ENCODE measurements around the gene TTI1. TPM values are rescaled to one million over a fixed set of nuclear protein-coding genes. Genes with fewer than 3 reads are reported as not detected.

The TTI1 gene
- total and polyA plus RNA-seq, 2 experiments from 2014 or later, result 15.1 TPM

- Histone ChIP-seq H3K9me3 (ENCODE audit: low read depth) (no peaks in the 10 kb centered on the region), H3K27me3 (no peaks in the 10 kb centered on the region), H4K20me1 (ENCODE audit: insufficient read depth, poor library complexity, severe bottlenecking) (peaks cover 7% of the 10 kb centered on the region), H3K27ac (no peak overlapping the region), H3K36me3 (replicated peaks; ENCODE audit: insufficient read depth, low read depth) (no peaks in the 10 kb centered on the region), H3K79me2 (peaks cover 95% of the 10 kb centered on the region), H3K4me3 (no peak overlapping the region), H3K4me2 (no peak overlapping the region), H2AFZ (no peak overlapping the region), H3K4me1 (ENCODE audit: insufficient read depth) (no peaks in the 10 kb centered on the region), H3K9me2 (replicated peaks; ENCODE audit: insufficient read depth) (no peaks in the 10 kb centered on the region)
- TF ChIP-seq EZH2 (IDR thresholded peaks at IDR 0.05; ENCODE audit: borderline replicate concordance) (no peak), EZH2phosphoT487 (IDR thresholded peaks at IDR 0.05; ENCODE audit: low read depth, severe bottlenecking, unreplicated experiment) (no peak)
- WGBS (ENCODE audit: low lambda C conversion rate, missing lambda C conversion rate), result 94% methylated on average over 10 of the region's 10 CpGs
- DNase-seq (ENCODE audit: low spot score), result peak; percentile 32
These were observed 10.4 kb upstream of the TTI1 start for GRCh38 chr20:38043512-38044300.

- no peaks in the 10 kb centered on the region for H3K27me3 ChIP-seq
- 100% methylated on average over 1 of the region's 1 CpG for WGBS (ENCODE audit: low lambda C conversion rate, missing lambda C conversion rate)
- H4K20me1 ChIP-seq (ENCODE audit: insufficient read depth, poor library complexity, severe bottlenecking), result peaks cover 10% of the 10 kb centered on the region
- H3K27ac ChIP-seq, result no peak overlapping the region
- H3K36me3 ChIP-seq (replicated peaks; ENCODE audit: insufficient read depth, low read depth), result no peaks in the 10 kb centered on the region
- DNase-seq (ENCODE audit: low spot score), result no peak
- H3K79me2 ChIP-seq, result peaks cover 97% of the 10 kb centered on the region
- no peaks in the 10 kb centered on the region for H3K9me2 ChIP-seq (replicated peaks; ENCODE audit: insufficient read depth)
- H3K9me3 ChIP-seq (ENCODE audit: low read depth), result no peaks in the 10 kb centered on the region
- H3K4me3 ChIP-seq, result no peak overlapping the region
- no peak overlapping the region for H2AFZ ChIP-seq
- TF ChIP-seq, protein P1, sequence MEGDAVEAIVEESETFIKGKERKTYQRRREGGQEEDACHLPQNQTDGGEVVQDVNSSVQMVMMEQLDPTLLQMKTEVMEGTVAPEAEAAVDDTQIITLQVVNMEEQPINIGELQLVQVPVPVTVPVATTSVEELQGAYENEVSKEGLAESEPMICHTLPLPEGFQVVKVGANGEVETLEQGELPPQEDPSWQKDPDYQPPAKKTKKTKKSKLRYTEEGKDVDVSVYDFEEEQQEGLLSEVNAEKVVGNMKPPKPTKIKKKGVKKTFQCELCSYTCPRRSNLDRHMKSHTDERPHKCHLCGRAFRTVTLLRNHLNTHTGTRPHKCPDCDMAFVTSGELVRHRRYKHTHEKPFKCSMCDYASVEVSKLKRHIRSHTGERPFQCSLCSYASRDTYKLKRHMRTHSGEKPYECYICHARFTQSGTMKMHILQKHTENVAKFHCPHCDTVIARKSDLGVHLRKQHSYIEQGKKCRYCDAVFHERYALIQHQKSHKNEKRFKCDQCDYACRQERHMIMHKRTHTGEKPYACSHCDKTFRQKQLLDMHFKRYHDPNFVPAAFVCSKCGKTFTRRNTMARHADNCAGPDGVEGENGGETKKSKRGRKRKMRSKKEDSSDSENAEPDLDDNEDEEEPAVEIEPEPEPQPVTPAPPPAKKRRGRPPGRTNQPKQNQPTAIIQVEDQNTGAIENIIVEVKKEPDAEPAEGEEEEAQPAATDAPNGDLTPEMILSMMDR (IDR thresholded peaks at IDR 0.05; ENCODE audit: poor library complexity), result no peak
- TF ChIP-seq EZH2phosphoT487 (IDR thresholded peaks at IDR 0.05; ENCODE audit: low read depth, severe bottlenecking, unreplicated experiment) (no peak), EZH2 (IDR thresholded peaks at IDR 0.05; ENCODE audit: borderline replicate concordance) (no peak)
- no peak overlapping the region for H3K4me2 ChIP-seq
- peaks cover 12% of the 10 kb centered on the region for H3K4me1 ChIP-seq (ENCODE audit: insufficient read depth)
These were observed 7.0 kb upstream of the TTI1 start for GRCh38 chr20:38040276-38040675.

- Histone ChIP-seq H3K27me3 (no peaks in the 10 kb centered on the region), H3K9me3 (ENCODE audit: low read depth) (no peaks in the 10 kb centered on the region), H2AFZ (no peak overlapping the region), H3K4me2 (peak overlapping the region; percentile 48), H3K4me3 (no peak overlapping the region), H4K20me1 (ENCODE audit: insufficient read depth, poor library complexity, severe bottlenecking) (peaks cover 7% of the 10 kb centered on the region), H3K36me3 (replicated peaks; ENCODE audit: insufficient read depth, low read depth) (no peaks in the 10 kb centered on the region), H3K27ac (no peak overlapping the region), H3K4me1 (ENCODE audit: insufficient read depth) (peaks cover 29% of the 10 kb centered on the region), H3K79me2 (peaks cover 93% of the 10 kb centered on the region), H3K9me2 (replicated peaks; ENCODE audit: insufficient read depth) (no peaks in the 10 kb centered on the region)
- no peak for DNase-seq (ENCODE audit: low spot score)
- WGBS (ENCODE audit: low lambda C conversion rate, missing lambda C conversion rate), result 98% methylated on average over 5 of the region's 5 CpGs
- TF ChIP-seq EZH2 (IDR thresholded peaks at IDR 0.05; ENCODE audit: borderline replicate concordance) (no peak), EZH2phosphoT487 (IDR thresholded peaks at IDR 0.05; ENCODE audit: low read depth, severe bottlenecking, unreplicated experiment) (no peak)
- TF ChIP-seq, protein P1 (IDR thresholded peaks at IDR 0.05; ENCODE audit: poor library complexity), result no peak
These were observed 3.1 kb upstream of the TTI1 start for GRCh38 chr20:38036366-38036765.

DNA sequence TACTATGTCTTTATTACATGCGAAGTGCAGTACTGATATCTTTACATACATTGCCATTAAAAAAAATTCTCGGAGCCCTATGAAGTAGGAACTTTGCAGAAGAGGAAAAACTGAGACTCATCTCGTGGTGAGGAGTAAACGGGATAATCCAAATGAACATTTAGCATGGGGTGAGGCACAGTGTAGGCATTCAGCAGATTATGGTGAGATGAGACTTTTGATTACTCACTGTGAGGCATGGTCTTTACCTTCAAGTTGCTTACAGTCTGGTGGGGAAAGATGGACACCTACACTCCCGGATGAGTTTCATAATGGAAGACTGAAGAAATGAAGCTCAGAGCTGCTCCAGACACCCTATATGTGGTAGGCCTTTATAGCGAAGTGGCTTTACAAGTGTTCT lies 1.7 kb upstream of the TTI1 start:
- Histone ChIP-seq H3K9me3 (ENCODE audit: low read depth) (no peaks in the 10 kb centered on the region), H3K79me2 (peaks cover 93% of the 10 kb centered on the region), H4K20me1 (ENCODE audit: insufficient read depth, poor library complexity, severe bottlenecking) (peaks cover 3% of the 10 kb centered on the region), H2AFZ (no peak overlapping the region), H3K4me1 (ENCODE audit: insufficient read depth) (peaks cover 33% of the 10 kb centered on the region), H3K4me2 (peak overlapping the region; percentile 88), H3K4me3 (peak overlapping the region; percentile 78), H3K27ac (no peak overlapping the region), H3K36me3 (replicated peaks; ENCODE audit: insufficient read depth, low read depth) (no peaks in the 10 kb centered on the region), H3K27me3 (no peaks in the 10 kb centered on the region), H3K9me2 (replicated peaks; ENCODE audit: insufficient read depth) (no peaks in the 10 kb centered on the region)
- TF ChIP-seq, protein P1 (IDR thresholded peaks at IDR 0.05; ENCODE audit: poor library complexity), result no peak
- TF ChIP-seq EZH2 (IDR thresholded peaks at IDR 0.05; ENCODE audit: borderline replicate concordance) (no peak), EZH2phosphoT487 (IDR thresholded peaks at IDR 0.05; ENCODE audit: low read depth, severe bottlenecking, unreplicated experiment) (no peak)
- WGBS (ENCODE audit: low lambda C conversion rate, missing lambda C conversion rate), result 89% methylated on average over 6 of the region's 6 CpGs
- DNase-seq (ENCODE audit: low spot score), result no peak

Measured in hepatocyte (in vitro differentiated cells).